ENCODE results near the gene MAN1B1.
A peak's percentile ranks its signal among the peaks of the same experiment; 100 is the strongest.
"Not testable (repeated sequence)": the region's sequence is repeated elsewhere in the genome, so short reads cannot be mapped to it uniquely, and the experiment has no call there.

MAN1B1 gene

DNA sequence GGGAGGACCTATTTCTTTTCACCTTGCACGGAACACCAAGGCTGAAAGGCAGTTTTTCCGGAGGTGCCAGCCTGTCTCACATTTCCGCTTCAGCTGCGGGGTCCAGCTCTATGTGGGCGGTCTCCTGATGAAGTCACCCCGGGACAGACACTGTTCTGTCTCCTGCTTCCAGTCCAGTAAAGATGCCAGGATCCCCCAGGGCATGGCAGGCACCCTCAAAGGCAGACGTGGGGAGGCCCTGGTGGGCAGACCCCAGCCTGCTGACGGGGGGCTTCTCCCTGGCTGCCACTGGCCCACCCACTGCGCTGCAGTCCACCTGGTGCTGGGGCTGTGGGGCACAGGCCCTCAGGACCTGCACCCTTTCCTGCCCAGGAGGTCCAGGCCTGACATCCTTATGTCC, 24.0 kb upstream of the MAN1B1 start:
- not testable (repeated sequence) for H3K27ac ChIP-seq (ENCODE audit: low read depth, low read length); H3K27me3 ChIP-seq (ENCODE audit: control insufficient read depth in 5 of 5, insufficient read depth in 4 of 5, low read length in 5 of 5); H3K4me3 ChIP-seq (ENCODE audit: low read depth in 1 of 5, low read length in 5 of 5); H3K4me1 ChIP-seq (ENCODE audit: control insufficient read depth in 5 of 5, insufficient read depth in 5 of 5, low read length in 5 of 5); H3K9me3 ChIP-seq (ENCODE audit: control insufficient read depth in 5 of 5, low read length in 5 of 5); H3K9ac ChIP-seq (ENCODE audit: low read length in 5 of 5); H3K36me3 ChIP-seq (ENCODE audit: control insufficient read depth in 5 of 5, insufficient read depth in 5 of 5, low read length in 5 of 5)

DNA sequence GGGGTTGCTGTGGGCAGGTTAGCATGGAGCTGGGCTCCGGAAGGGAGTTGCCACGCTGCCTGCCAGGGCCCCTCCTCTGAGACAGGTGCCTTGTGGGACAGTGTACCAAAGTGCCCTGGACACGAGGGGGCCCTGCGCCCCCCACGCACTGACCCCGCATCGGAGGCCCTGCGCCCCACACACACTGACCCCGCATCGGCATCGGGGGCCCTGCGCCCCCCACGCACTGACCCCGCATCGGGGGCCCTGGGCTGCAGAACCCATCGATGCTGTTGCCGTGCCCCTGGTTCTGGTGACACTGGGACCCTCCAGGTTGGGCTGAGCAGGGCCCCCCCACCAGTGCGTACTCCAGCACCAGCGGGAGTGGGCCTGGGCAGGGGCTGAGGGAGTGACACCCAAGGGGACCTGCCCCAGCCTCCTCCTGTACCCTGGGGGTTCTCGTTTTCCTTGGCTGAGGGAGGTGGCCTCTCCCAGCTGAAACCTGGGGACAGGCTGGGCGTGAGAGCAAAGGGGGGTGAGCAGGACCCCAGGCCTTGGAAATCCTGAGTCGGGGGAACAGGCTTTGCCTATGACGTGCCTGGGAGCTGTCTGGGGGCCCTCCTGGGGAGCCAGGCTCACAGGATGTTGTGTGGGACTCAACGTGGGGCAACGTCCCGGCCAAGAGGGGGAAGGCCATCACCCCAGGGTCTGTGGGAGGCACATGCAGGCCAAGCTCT, 23.3 kb upstream of the MAN1B1 start:
- Histone ChIP-seq H3K4me3 (ENCODE audit: low read depth in 1 of 5, low read length in 5 of 5) (no peak overlapping the region), H3K9ac (ENCODE audit: low read length in 5 of 5) (no peak overlapping the region), H3K9me3 (ENCODE audit: control insufficient read depth in 5 of 5, low read length in 5 of 5) (no peaks in the 10 kb centered on the region), H3K27ac (ENCODE audit: low read depth, low read length) (no peak overlapping the region), H3K36me3 (ENCODE audit: control insufficient read depth in 5 of 5, insufficient read depth in 5 of 5, low read length in 5 of 5) (no peaks in the 10 kb centered on the region), H3K27me3 (ENCODE audit: control insufficient read depth in 5 of 5, insufficient read depth in 4 of 5, low read length in 5 of 5) (peaks cover 0 to 7% (median under 1%) of the 10 kb centered on the region in 5 donors), H3K4me1 (ENCODE audit: control insufficient read depth in 5 of 5, insufficient read depth in 5 of 5, low read length in 5 of 5) (peaks cover 0 to 4% (median 0%) of the 10 kb centered on the region in 5 donors)

DNA sequence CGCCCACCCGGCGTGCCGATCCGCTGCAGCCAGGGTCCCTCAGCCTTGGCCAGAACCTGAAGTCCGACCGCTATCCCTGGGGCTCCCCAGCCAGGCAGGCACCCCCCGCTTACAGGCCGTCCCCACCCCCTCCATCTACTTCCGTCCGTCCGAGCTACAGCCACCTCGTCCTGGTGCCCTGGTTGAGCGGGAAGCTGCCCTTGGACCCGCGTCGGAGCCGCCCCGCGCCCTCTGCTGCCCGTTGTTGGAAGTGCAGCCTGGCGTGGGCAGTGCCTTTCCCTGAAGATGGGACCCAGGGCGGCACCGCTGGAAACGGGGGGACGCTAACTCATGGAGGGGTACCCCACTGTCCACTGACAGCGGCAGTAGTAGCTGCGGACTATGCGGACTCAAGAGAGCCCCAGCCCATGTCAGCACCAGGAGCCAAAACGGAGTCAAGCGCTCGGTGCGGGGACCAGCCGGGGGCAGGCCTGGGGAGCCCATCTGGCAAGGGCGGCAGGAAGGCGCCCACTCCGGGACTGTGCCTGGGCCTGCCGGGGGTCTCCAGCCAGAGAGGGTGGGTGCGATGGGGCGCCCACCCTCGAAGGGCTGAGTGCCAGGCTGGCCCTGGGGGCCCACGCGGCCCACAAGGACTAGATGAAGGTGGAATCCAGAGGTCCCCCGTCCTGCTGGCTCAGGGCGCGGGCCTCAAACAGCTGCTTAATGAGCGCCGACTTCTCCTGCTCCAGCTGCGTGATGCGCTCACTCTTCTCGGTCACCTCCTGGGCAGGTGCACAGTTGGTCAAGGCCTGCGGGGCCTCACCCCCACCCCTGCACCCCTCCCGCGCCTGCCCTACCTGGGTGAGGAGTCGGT, 22.5 kb upstream of the MAN1B1 start:
- Histone ChIP-seq H3K36me3 (ENCODE audit: control insufficient read depth in 5 of 5, insufficient read depth in 5 of 5, low read length in 5 of 5) (no peaks in the 10 kb centered on the region), H3K27me3 (ENCODE audit: control insufficient read depth in 5 of 5, insufficient read depth in 4 of 5, low read length in 5 of 5) (peaks cover 0 to 15% (median 9%) of the 10 kb centered on the region in 5 donors), H3K9me3 (ENCODE audit: control insufficient read depth in 5 of 5, low read length in 5 of 5) (no peaks in the 10 kb centered on the region), H3K4me1 (ENCODE audit: control insufficient read depth in 5 of 5, insufficient read depth in 5 of 5, low read length in 5 of 5) (peaks cover 0 to 4% (median 0%) of the 10 kb centered on the region in 5 donors), H3K27ac (ENCODE audit: low read depth, low read length) (no peak overlapping the region), H3K4me3 (ENCODE audit: low read depth in 1 of 5, low read length in 5 of 5) (no peak overlapping the region), H3K9ac (ENCODE audit: low read length in 5 of 5) (no peak overlapping the region)

DNA sequence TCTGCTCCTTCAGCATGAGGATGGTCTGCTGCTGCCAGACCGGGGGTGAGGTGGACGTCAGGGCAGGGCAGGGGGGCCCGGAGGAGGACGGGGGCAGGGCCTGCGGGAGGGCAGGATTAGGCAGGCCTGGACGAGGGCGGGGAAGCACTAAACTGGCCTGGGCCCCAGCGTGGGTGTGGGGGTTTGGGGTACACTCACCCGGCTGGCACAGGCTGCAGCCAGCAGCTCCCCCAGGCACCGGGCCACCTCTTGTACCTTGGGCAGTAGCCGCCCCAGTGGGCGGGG, 22.0 kb upstream of the MAN1B1 start:
- Histone ChIP-seq H3K9ac (ENCODE audit: low read length in 5 of 5) (no peak overlapping the region), H3K27me3 (ENCODE audit: control insufficient read depth in 5 of 5, insufficient read depth in 4 of 5, low read length in 5 of 5) (peaks cover 3 to 19% (median 12%) of the 10 kb centered on the region in 5 donors), H3K4me3 (ENCODE audit: low read depth in 1 of 5, low read length in 5 of 5) (no peak overlapping the region), H3K9me3 (ENCODE audit: control insufficient read depth in 5 of 5, low read length in 5 of 5) (no peaks in the 10 kb centered on the region), H3K27ac (ENCODE audit: low read depth, low read length) (no peak overlapping the region), H3K36me3 (ENCODE audit: control insufficient read depth in 5 of 5, insufficient read depth in 5 of 5, low read length in 5 of 5) (no peaks in the 10 kb centered on the region), H3K4me1 (ENCODE audit: control insufficient read depth in 5 of 5, insufficient read depth in 5 of 5, low read length in 5 of 5) (peaks cover 0 to 8% (median 3%) of the 10 kb centered on the region in 5 donors)

DNA sequence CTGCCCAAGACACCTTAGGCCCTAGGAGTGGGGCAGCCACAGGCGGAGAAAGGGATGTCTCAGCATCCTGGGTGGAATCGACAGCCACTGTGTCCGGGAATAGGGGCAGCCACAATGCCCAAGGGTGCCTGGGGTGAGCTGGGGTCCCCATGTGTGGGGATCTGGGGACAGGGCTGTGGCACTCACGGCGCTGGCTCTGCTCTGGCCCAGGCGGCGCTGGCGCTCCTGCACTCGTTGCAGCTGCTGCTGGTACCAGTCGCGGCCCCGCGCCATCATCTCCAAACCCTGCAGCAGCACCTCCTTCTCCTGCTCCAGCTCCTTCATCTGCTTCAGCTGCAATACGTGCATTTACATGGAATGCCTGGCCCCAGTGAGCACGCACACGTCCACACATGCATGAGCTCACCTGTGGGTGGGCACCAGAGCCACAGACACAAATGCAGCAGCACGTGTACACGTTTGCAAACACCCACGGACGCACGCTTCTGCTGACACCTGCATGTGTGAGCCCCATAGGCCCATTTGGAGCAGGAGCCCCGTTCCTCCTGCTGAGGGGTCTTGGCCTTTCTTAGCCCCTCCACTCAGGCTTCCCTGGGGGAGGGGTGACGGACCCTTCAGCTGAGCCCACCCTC, 21.3 kb upstream of the MAN1B1 start:
- H3K9ac ChIP-seq (ENCODE audit: low read length in 5 of 5) = no peak overlapping the region
- H3K27me3 ChIP-seq (ENCODE audit: control insufficient read depth in 5 of 5, insufficient read depth in 4 of 5, low read length in 5 of 5) = peaks cover 3 to 19% (median 12%) of the 10 kb centered on the region in 5 donors

DNA sequence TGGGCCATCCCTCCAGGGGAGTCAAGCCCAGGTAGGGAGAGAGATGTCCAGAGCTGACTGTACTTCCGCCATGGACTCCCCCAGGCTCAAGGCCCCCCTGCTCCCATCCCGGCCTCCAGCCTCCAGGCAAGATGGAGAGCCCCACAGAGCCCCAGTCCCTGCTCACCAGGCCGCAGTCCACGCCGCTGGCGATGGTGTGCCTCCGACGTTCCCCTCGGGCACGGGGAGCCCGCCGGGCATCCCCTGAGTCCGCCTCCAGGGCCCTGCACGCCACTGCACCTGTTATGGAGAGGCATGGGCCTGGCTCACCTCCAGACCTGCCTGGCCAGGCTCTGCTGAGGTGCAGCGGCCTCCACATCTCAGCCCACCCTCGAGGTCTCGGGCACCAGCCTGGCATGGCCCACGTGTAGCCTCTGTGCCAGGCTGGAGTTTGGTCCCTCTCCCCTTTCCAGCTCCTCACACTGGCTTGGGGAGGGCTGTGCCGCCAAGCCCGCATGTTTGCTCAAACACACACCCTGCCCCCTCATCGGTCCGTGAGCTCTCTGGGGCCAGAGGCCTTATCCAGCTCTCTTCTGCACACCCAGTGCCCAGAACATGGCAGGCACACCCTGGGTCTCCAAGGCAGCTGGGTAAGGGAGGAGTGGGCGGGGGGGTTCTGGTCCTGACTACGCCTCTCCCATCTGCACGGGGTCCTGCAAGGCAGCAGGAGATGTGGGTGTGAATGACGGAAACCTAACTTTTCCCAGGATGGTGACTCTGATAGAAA, 20.5 kb upstream of the MAN1B1 start:
- Histone ChIP-seq H3K27me3 (ENCODE audit: control insufficient read depth in 5 of 5, insufficient read depth in 4 of 5, low read length in 5 of 5) (peaks cover 3 to 19% (median 12%) of the 10 kb centered on the region in 5 donors), H3K36me3 (ENCODE audit: control insufficient read depth in 5 of 5, insufficient read depth in 5 of 5, low read length in 5 of 5) (no peaks in the 10 kb centered on the region), H3K4me3 (ENCODE audit: low read depth in 1 of 5, low read length in 5 of 5) (no peak overlapping the region), H3K9ac (ENCODE audit: low read length in 5 of 5) (no peak overlapping the region), H3K4me1 (ENCODE audit: control insufficient read depth in 5 of 5, insufficient read depth in 5 of 5, low read length in 5 of 5) (peaks cover 0 to 18% (median 10%) of the 10 kb centered on the region in 5 donors), H3K27ac (ENCODE audit: low read depth, low read length) (no peak overlapping the region), H3K9me3 (ENCODE audit: control insufficient read depth in 5 of 5, low read length in 5 of 5) (no peaks in the 10 kb centered on the region)

More for the DNA sequence above, 21.3 kb upstream of the MAN1B1 start:
- Histone ChIP-seq H3K27ac (ENCODE audit: low read depth, low read length) (no peak overlapping the region), H3K36me3 (ENCODE audit: control insufficient read depth in 5 of 5, insufficient read depth in 5 of 5, low read length in 5 of 5) (no peaks in the 10 kb centered on the region), H3K9me3 (ENCODE audit: control insufficient read depth in 5 of 5, low read length in 5 of 5) (no peaks in the 10 kb centered on the region), H3K4me3 (ENCODE audit: low read depth in 1 of 5, low read length in 5 of 5) (no peak overlapping the region), H3K4me1 (ENCODE audit: control insufficient read depth in 5 of 5, insufficient read depth in 5 of 5, low read length in 5 of 5) (peaks cover 0 to 10% (median 3%) of the 10 kb centered on the region in 5 donors)

DNA sequence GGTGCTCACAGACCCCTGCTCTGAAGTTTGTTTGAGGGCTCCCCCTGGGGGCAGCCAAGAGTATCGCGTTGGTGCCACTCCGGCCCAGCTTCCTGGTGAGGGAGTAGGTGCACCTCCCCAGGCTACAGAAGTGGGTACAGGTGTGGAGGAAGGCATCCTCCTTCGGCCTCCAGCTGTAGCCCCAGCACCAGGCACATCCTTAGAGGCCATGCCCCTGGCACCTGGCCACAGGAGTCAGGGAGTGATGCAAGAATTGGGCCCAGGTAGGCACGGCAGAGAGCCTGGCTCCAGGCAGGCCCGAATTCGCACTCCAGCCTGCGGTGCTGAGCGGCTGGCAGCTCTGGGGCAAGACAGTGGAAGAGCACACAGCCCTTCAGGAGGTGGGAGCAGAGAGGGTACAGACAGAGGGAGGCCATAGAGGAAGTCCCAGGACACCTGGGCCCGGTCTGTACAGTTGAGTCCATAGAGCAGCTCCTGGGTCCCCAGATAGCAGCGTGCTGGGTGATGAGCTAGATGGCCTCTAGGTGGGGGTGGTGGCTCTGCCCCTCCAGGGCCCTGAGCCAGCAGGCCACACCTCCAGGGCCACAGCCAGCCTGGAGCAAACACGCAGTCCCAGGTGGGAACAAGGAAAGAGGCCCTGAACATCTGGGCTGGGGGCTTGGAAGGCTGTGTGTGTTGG, 18.8 kb upstream of the MAN1B1 start:
- Histone ChIP-seq H3K27ac (ENCODE audit: low read depth, low read length) (no peak overlapping the region), H3K4me3 (ENCODE audit: low read depth in 1 of 5, low read length in 5 of 5) (no peak overlapping the region), H3K4me1 (ENCODE audit: control insufficient read depth in 5 of 5, insufficient read depth in 5 of 5, low read length in 5 of 5) (peaks cover 0 to 20% (median 13%) of the 10 kb centered on the region in 5 donors), H3K9ac (ENCODE audit: low read length in 5 of 5) (no peak overlapping the region), H3K9me3 (ENCODE audit: control insufficient read depth in 5 of 5, low read length in 5 of 5) (no peaks in the 10 kb centered on the region), H3K36me3 (ENCODE audit: control insufficient read depth in 5 of 5, insufficient read depth in 5 of 5, low read length in 5 of 5) (no peaks in the 10 kb centered on the region), H3K27me3 (ENCODE audit: control insufficient read depth in 5 of 5, insufficient read depth in 4 of 5, low read length in 5 of 5) (peaks cover 3 to 19% (median 12%) of the 10 kb centered on the region in 5 donors)

DNA sequence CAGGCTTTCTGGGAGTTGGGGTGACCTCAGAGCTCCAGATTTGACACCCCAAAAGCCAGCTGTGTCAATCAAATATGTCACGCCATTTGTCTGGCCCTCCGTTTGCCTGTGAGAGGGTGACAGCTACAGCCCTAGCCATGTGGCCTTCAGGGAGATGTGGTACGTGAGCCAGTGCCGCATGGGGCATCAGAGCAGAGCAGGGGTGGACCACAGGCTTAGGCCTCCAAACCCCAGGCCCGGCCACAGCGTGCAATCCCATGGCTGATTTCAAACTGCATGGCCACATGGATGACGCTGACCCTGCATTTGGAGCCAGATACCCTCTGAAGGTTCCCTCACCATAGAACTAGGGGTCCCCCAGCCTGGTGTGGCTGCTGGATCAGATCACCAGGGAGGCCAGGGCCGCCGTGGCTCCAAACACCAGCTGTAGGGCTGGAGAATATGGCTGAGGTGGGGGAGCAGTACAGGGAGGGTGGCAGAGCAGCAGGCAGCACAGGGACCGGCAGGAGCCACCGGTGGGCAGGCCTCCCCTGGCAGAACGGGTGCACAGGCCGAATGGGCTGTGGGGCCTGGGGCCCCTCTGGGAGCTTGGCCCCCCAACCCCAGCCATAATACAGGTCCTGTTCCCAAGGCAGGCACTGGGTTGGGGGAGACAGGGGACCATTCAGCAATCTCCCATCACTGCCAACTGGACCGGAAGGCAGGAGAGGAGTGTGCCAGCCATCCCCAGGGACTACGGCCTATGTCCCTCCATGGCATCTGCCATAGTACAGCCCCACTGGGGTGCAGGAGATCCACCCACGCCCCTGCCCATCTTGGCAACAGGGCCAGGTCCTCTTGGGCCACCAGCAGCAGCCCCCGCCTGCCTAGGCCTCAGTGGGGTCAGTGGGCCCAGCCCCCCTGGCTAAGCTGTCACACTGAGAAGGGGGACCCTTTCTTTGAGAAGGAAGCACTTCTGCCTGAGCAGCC, 18.0 kb upstream of the MAN1B1 start:
- Histone ChIP-seq H3K9me3 (ENCODE audit: control insufficient read depth in 5 of 5, low read length in 5 of 5) (no peaks in the 10 kb centered on the region), H3K27ac (ENCODE audit: low read depth, low read length) (no peak overlapping the region), H3K27me3 (ENCODE audit: control insufficient read depth in 5 of 5, insufficient read depth in 4 of 5, low read length in 5 of 5) (peaks cover 3 to 19% (median 12%) of the 10 kb centered on the region in 5 donors), H3K4me3 (ENCODE audit: low read depth in 1 of 5, low read length in 5 of 5) (no peak overlapping the region), H3K36me3 (ENCODE audit: control insufficient read depth in 5 of 5, insufficient read depth in 5 of 5, low read length in 5 of 5) (no peaks in the 10 kb centered on the region), H3K9ac (ENCODE audit: low read length in 5 of 5) (peak overlapping the region in 1 of 5 donors; percentile 3), H3K4me1 (ENCODE audit: control insufficient read depth in 5 of 5, insufficient read depth in 5 of 5, low read length in 5 of 5) (peaks cover 0 to 19% (median 12%) of the 10 kb centered on the region in 5 donors)
